Vagina (tissue), 2 donors: ENCODE results near the gene PDE9A.

Experiments used
- CTCF ChIP-seq, 3 experiments: fragments of 450-650 bp in 2 of 3; fragments of 200-600 bp in 1 of 3; sonication (generic) in 1 of 3; IDR thresholded peaks; one replicate each; pipeline ENCODE4 v1.5.1; 2017 to 2019; ENCODE audit warnings: antibody characterized with exemption in 3 of 3, mild to moderate bottlenecking in 2 of 3, moderate library complexity in 2 of 3
- POLR2AphosphoS5 ChIP-seq, 2 donors: sonication (generic); formaldehyde crosslinking; IDR thresholded peaks; one replicate each; pipeline ENCODE4 v1.9.0; 2017; ENCODE audit warnings: antibody characterized with exemption in 2 of 2, mild to moderate bottlenecking in 2 of 2, low read depth in 1 of 2; ENCODE audit not compliant: insufficient read depth in 1 of 2

- TF ChIP-seq CTCF (IDR thresholded peaks at IDR 0.05) (no peak), POLR2AphosphoS5 (IDR thresholded peaks at IDR 0.05; ENCODE audit: insufficient read depth in 1 of 2, low read depth in 1 of 2) (no peak)
These were observed 122.5 kb downstream of the PDE9A start for GRCh38 chr21:42775891-42776290.
